ENCODE data around the gene ZBP1.

The ZBP1 gene

DNA sequence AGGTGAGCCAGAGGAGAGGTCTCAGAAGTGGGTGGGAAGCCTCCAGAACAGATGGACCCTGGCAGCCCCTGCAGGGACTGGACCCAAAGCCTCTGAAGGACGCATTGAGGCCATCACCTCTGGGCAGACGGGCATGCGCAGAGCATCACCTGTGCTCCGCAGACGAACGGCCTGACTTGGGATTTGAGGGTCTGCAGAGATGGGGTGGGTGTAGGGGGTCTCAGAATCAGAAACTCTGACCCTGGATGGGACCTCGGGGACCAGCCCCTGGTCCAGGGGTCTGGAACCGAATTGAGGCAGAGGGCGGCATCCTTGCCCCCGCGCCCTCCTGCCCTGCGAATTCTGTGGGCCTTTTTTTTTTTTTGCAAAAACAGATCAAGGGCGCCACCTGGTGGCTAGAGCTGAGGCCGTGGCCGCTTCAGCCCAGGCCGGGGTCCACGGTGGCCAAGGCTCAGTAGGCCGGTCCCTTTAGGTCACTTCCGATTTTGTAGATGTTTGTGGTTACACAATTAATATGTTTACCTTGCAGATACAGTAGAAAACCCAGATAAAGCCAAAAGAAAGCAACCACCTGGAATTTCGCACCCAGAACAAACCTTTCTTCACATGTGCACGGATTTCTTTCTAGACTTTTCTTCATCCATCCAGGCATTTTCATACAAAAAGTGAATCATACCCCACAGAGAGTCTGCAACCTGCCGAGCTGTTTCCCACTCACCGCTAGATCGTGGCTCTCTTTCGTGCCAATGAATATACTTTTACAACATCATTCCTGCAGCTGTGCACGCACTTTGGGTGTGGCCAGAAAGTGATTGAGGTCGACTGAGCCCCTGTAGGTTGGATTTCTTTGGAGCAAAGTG, 25.9 kb downstream of the ZBP1 start:
- ATAC-seq = peak; percentile 66
- TF ChIP-seq ZC3H10 (CRISPR knock-in tag; IDR thresholded peaks at IDR 0.05) = no peak
- no peak for TF ChIP-seq OSR1 (CRISPR knock-in tag; IDR thresholded peaks at IDR 0.05)
- TF ChIP-seq TCF4 (CRISPR knock-in tag; IDR thresholded peaks at IDR 0.05; ENCODE audit: borderline replicate concordance) = no peak
- no peak for TF ChIP-seq ARNTL (CRISPR knock-in tag; IDR thresholded peaks at IDR 0.05; ENCODE audit: borderline replicate concordance, low read depth)
- TF ChIP-seq ZNF565 (CRISPR knock-in tag; conservative IDR thresholded peaks at IDR 0.05; ENCODE audit: low read depth) = no peak
- TF ChIP-seq ESRRG (CRISPR knock-in tag; IDR thresholded peaks at IDR 0.05) = no peak
- TF ChIP-seq ISL1 (CRISPR knock-in tag; IDR thresholded peaks at IDR 0.05) = no peak
- TF ChIP-seq CSDC2 (CRISPR knock-in tag; IDR thresholded peaks at IDR 0.05) = no peak
- TF ChIP-seq, protein P1, sequence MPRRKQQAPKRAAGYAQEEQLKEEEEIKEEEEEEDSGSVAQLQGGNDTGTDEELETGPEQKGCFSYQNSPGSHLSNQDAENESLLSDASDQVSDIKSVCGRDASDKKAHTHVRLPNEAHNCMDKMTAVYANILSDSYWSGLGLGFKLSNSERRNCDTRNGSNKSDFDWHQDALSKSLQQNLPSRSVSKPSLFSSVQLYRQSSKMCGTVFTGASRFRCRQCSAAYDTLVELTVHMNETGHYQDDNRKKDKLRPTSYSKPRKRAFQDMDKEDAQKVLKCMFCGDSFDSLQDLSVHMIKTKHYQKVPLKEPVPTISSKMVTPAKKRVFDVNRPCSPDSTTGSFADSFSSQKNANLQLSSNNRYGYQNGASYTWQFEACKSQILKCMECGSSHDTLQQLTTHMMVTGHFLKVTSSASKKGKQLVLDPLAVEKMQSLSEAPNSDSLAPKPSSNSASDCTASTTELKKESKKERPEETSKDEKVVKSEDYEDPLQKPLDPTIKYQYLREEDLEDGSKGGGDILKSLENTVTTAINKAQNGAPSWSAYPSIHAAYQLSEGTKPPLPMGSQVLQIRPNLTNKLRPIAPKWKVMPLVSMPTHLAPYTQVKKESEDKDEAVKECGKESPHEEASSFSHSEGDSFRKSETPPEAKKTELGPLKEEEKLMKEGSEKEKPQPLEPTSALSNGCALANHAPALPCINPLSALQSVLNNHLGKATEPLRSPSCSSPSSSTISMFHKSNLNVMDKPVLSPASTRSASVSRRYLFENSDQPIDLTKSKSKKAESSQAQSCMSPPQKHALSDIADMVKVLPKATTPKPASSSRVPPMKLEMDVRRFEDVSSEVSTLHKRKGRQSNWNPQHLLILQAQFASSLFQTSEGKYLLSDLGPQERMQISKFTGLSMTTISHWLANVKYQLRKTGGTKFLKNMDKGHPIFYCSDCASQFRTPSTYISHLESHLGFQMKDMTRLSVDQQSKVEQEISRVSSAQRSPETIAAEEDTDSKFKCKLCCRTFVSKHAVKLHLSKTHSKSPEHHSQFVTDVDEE (CRISPR knock-in tag; IDR thresholded peaks at IDR 0.05) = no peak
- no peak for TF ChIP-seq TOX (CRISPR knock-in tag; IDR thresholded peaks at IDR 0.05; ENCODE audit: borderline replicate concordance)
- no peak for TF ChIP-seq ZFP3 (CRISPR knock-in tag; IDR thresholded peaks at IDR 0.05)
- TF ChIP-seq ZNF70 (CRISPR knock-in tag; IDR thresholded peaks at IDR 0.05) = no peak
- TF ChIP-seq, protein P2, sequence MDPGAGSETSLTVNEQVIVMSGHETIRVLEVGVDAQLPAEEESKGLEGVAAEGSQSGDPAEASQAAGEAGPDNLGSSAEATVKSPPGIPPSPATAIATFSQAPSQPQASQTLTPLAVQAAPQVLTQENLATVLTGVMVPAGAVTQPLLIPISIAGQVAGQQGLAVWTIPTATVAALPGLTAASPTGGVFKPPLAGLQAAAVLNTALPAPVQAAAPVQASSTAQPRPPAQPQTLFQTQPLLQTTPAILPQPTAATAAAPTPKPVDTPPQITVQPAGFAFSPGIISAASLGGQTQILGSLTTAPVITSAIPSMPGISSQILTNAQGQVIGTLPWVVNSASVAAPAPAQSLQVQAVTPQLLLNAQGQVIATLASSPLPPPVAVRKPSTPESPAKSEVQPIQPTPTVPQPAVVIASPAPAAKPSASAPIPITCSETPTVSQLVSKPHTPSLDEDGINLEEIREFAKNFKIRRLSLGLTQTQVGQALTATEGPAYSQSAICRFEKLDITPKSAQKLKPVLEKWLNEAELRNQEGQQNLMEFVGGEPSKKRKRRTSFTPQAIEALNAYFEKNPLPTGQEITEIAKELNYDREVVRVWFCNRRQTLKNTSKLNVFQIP (CRISPR knock-in tag; IDR thresholded peaks at IDR 0.05; ENCODE audit: borderline replicate concordance, low read depth) = no peak

DNA sequence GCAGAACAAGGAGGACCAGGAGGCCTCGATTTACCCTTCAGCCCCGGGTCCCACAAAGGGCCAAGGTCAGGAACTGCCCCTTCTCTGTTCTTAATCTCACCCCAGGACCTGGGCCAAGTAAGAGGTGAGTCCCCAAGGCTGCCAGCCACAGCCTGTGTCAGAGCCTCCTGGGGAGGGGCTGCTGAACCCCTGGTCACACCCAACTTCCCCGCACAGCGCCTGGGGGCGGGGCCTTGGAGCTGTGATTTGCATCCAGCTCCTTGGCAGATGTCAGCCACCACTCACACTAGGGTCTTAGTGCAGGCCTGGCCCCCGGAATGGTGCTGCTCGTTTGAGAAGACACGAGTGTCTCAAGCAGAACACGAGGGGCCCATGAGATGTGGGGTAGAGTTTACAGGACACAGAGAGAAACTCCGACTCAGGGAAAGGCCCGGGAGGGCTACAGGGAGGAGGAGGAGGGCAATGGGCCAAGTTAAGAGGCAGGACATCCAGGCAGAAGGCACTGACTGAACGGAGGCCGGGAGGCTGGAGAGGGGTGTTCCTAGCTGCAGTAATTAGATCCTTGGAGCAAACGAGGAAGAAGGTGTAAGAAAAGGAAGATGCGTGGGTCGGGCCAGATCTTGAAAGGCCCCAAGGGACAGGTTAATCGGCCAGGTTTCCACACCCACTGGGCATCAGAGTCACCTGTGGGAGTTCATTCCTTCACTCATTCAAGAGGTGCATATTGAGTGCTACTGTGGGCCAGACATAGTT, 26.9 kb downstream of the ZBP1 start:
- ATAC-seq = no peak

More for the DNA sequence above, 26.9 kb downstream of the ZBP1 start:
- TF ChIP-seq, protein P3, sequence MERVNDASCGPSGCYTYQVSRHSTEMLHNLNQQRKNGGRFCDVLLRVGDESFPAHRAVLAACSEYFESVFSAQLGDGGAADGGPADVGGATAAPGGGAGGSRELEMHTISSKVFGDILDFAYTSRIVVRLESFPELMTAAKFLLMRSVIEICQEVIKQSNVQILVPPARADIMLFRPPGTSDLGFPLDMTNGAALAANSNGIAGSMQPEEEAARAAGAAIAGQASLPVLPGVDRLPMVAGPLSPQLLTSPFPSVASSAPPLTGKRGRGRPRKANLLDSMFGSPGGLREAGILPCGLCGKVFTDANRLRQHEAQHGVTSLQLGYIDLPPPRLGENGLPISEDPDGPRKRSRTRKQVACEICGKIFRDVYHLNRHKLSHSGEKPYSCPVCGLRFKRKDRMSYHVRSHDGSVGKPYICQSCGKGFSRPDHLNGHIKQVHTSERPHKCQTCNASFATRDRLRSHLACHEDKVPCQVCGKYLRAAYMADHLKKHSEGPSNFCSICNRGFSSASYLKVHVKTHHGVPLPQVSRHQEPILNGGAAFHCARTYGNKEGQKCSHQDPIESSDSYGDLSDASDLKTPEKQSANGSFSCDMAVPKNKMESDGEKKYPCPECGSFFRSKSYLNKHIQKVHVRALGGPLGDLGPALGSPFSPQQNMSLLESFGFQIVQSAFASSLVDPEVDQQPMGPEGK (CRISPR knock-in tag; IDR thresholded peaks at IDR 0.05; ENCODE audit: borderline replicate concordance) = no peak
- TF ChIP-seq, protein P2 (CRISPR knock-in tag; IDR thresholded peaks at IDR 0.05; ENCODE audit: borderline replicate concordance, low read depth) = no peak
- TF ChIP-seq BACH2 (CRISPR knock-in tag; IDR thresholded peaks at IDR 0.05; ENCODE audit: borderline replicate concordance) (no peak), TOX (CRISPR knock-in tag; IDR thresholded peaks at IDR 0.05; ENCODE audit: borderline replicate concordance) (no peak), ZFP30 (CRISPR knock-in tag; IDR thresholded peaks at IDR 0.05) (no peak), TCF4 (CRISPR knock-in tag; IDR thresholded peaks at IDR 0.05; ENCODE audit: borderline replicate concordance) (no peak), ZC3H10 (CRISPR knock-in tag; IDR thresholded peaks at IDR 0.05) (no peak), ISL1 (CRISPR knock-in tag; IDR thresholded peaks at IDR 0.05) (no peak), PPARA (CRISPR knock-in tag; IDR thresholded peaks at IDR 0.05; ENCODE audit: borderline replicate concordance) (no peak), GLIS3 (CRISPR knock-in tag; IDR thresholded peaks at IDR 0.05) (no peak), OSR1 (CRISPR knock-in tag; IDR thresholded peaks at IDR 0.05) (no peak), ZNF565 (CRISPR knock-in tag; conservative IDR thresholded peaks at IDR 0.05; ENCODE audit: low read depth) (no peak), ZNF70 (CRISPR knock-in tag; IDR thresholded peaks at IDR 0.05) (no peak), ZFP3 (CRISPR knock-in tag; IDR thresholded peaks at IDR 0.05) (no peak), ARNTL (CRISPR knock-in tag; IDR thresholded peaks at IDR 0.05; ENCODE audit: borderline replicate concordance, low read depth) (no peak)

Data from SK-N-SH treated with all-trans-retinoic acid at 6 μM for 48 hours (cell line).